Panc1 (cell line): ENCODE measurements around the gene EHBP1L1.
"Not testable (repeated sequence)": the region's sequence is repeated elsewhere in the genome, so short reads cannot be mapped to it uniquely, and the experiment has no call there.

Experiments used
- POLR2AphosphoS5 ChIP-seq: IDR thresholded peaks from 2 replicates; pipeline ENCODE4 v1.6.1; 2012; ENCODE audit warnings: mild to moderate bottlenecking, low read depth, low read length, moderate library complexity
- TF ChIP-seq, protein P1 (sequence below): fragments of 450-650 bp; IDR thresholded peaks from 2 replicates; pipeline ENCODE4 v1.5.1; 2017; ENCODE audit warnings: mild to moderate bottlenecking

- TF ChIP-seq, protein P1, sequence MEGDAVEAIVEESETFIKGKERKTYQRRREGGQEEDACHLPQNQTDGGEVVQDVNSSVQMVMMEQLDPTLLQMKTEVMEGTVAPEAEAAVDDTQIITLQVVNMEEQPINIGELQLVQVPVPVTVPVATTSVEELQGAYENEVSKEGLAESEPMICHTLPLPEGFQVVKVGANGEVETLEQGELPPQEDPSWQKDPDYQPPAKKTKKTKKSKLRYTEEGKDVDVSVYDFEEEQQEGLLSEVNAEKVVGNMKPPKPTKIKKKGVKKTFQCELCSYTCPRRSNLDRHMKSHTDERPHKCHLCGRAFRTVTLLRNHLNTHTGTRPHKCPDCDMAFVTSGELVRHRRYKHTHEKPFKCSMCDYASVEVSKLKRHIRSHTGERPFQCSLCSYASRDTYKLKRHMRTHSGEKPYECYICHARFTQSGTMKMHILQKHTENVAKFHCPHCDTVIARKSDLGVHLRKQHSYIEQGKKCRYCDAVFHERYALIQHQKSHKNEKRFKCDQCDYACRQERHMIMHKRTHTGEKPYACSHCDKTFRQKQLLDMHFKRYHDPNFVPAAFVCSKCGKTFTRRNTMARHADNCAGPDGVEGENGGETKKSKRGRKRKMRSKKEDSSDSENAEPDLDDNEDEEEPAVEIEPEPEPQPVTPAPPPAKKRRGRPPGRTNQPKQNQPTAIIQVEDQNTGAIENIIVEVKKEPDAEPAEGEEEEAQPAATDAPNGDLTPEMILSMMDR: not testable (repeated sequence)
- TF ChIP-seq POLR2AphosphoS5: not testable (repeated sequence)
Observed at GRCh38 chr11:65639228-65639597, 63.4 kb downstream of the EHBP1L1 start.
